ENCODE measurements around the gene BOLL.
"Not testable (repeated sequence)": the region's sequence is repeated elsewhere in the genome, so short reads cannot be mapped to it uniquely, and the experiment has no call there.

The BOLL gene

DNA sequence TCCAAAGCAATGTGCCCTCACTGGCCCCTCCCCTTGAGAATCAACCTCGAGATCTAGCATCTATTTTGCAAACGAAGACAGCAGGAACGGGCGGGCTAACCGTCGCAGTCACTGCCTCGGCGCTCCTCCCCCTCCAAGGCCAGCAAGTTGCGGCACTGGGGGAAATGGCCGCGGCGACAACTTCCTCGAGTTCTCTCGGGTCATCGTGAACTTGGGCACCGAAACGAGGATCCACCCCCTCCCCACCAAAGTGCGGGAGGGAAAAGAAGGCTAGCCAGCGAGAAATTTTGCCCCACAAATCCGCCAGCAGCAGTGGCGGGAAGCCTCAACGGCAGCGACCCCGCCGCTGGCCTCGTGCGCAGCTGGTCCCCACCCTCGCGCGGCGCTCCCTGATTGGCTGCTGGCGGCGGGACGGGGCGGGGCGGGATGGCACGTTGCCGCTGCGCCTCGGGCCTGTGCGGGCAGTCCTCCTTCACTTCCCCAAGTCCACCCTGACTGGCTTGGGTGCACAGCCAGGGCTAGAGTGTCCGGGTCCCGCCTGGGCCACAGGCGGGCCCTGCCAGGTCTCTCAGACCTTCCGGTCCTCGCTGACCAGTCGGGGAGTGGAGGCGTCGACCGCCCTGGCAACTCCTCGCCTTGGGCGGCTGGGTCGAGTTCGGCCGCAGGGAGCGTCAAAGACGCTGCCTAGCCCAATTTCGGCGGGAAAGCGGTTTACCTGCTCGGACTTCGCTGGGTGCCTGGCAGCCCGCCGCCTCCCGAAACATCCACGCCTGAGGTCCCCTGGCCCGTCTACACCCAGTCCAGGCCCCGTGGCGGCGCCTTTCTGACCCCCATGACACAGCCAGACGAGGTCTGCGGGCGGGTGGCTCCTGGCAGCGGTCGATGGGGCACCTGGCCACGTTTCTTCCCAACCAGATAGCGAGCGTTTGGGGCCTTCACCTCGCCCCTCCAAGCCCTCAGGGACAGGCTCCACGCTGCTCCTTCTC lies at the start of gene BOLL:
Gene BOLL, minus strand, starts transcription at position 364 of the 986 bp plus-strand sequence. CDS start 3,469 bp downstream, outside the sequence.
- DNase-seq = no peak

GRCh38 chr2:197834771-197835170 lies 49.7 kb upstream of the BOLL start:
- DNase-seq = not testable (repeated sequence)

- no peak for DNase-seq
Observed at GRCh38 chr2:197828464-197829135, 43.5 kb upstream of the BOLL start.

DNA sequence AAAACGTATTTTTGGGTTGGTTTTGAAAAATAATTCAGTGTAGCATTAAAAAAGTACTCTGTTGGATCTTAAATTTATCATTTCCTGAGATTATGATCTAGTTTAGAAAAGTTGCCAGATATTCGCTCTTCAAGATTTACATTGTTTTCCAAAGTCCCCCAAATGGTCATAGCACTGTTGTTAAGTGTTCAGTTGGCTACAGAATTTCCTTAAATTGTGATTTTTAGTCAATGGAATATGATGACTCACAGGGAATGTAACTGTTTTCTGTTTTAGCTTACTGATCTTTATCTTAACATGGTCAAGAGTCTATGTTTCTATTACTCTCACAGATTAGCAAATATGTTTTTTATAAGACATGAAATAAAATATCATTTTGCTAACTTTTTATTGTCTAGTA lies 42.5 kb upstream of the BOLL start:
- DNase-seq = no peak

DNA sequence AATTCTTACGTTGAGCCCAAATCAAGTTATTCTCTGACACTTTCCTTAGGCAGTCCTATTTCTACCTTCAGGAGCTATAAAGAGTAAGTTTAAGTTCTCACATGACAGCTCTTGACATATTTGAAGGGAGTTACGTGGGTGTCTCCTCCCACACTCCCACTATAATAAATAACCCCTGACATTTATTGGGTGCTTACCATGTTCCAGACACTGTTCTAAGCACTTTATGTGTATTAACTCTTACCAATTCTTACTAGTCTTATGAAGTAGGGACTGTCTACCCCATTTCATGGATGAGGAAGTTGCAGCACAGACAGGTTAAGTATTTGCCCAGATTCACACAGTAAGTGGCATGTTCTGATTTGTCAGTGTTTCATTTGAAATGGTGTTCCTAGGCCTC lies 37.2 kb upstream of the BOLL start:
- no peak for DNase-seq

DNA sequence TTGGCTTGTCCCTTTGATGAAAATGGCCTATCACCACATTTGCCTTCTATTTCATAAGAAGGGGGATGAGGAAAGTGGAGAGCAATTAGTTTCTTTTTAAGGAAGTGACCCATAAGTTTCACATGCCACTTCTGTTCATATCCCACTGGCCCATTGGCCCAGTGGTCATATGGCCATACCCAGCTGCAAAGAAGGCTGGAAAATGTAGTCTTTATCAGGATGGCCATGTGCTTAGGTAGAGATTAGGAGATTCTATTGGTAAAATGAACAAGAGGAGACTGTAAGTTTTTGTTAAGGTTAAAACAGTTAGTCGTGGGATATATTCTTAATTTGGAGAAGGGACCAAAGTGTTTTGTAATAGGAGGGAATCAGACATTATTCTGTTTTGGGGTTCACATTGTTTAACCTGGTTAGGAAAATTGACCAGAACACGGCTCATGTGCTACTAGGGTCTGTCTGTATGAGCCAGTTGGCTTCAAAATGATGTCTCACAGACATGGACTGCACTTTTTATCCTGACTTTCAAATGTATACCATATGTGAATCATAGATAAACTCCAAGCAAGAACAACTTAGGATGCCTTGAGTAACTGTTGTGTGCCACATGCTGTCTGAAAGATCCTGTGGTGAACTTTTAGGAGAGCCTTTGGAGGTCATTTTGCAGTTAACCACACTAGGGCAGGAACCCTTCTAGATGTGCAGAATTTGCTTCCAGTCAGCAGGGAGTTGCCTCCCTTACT lies 36.6 kb upstream of the BOLL start:
- no peak for DNase-seq

- no peak for DNase-seq
Observed at GRCh38 chr2:197814526-197814925, 29.4 kb upstream of the BOLL start.

GRCh38 chr2:197813093-197813787 lies 28.1 kb upstream of the BOLL start:
- DNase-seq = peak; percentile 17

- no peak for DNase-seq
Observed at GRCh38 chr2:197810491-197810890, 25.4 kb upstream of the BOLL start.

GRCh38 chr2:197810016-197810415 lies 24.9 kb upstream of the BOLL start:
- DNase-seq = no peak

DNA sequence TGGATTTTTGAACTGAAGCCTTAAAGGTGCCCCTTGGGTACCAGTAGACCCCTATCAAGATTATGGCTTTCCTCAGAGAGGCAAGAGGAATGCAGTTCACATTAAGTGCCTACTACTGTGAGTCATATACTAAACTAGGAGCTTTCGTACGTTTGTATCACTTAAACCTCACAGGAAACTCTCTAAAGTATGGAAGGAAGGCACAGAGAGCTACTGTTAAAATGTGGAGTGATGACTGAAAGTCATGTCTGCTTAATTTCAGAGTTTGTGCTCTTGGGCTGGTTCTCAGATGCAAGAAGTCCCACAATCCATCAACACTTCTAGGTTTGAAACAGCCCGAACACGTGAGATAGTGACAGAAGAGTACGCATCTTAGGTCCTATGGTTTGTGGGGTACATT lies 23.9 kb upstream of the BOLL start:
- DNase-seq = no peak

GRCh38 chr2:197805715-197806633 lies 20.9 kb upstream of the BOLL start:
- no peak for DNase-seq

DNA sequence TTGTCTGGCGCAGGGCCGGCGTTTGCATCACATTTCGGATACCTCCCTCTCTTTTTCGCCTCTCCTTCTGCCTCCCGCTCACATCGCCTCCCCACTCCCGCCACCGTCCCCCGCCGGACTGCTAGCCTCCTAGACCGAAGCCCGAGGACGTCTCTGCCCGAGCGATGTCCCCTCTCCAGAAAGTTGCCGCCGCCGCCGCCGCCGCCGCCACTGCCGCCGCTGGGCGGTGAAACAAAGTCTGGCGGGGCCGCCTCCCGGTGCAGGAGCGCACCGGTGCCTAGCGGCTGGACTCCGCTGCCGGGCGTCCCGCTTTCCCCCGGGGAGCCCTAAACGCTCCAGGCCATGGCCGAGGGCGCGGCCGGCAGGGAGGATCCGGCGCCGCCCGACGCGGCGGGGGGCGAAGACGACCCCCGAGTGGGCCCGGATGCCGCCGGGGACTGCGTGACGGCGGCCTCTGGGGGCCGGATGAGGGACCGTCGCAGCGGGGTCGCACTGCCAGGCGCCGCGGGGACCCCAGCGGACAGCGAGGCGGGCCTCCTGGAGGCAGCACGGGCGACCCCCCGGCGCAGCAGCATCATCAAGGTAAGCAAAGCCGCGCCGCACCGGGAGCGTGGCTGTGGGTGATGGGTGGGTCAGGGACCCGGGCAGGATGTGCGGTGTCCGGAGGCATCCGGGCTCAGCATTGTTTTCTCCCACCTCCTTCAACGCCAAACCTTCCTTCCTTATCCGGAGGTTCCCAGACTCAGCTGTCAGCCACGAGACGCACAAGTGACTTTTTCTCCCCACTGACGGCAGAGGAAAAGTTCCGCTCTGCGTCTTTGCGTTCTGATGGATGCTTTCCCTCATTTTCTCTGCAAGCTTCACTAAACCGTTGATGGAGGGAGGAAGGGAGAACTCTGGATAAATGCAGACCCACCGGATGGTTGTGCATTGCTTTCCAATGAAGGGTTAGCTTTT lies 19.9 kb upstream of the BOLL start:
- DNase-seq = peak; percentile 30

GRCh38 chr2:197804049-197804757 lies 19.1 kb upstream of the BOLL start, which contains the start of gene PLCL1:
Gene PLCL1, plus strand, starts transcription at chr2:197804593.
- peak; percentile 93 for DNase-seq

- DNase-seq = peak; percentile 68
Observed at GRCh38 chr2:197803033-197803444, 17.9 kb upstream of the BOLL start.

DNA sequence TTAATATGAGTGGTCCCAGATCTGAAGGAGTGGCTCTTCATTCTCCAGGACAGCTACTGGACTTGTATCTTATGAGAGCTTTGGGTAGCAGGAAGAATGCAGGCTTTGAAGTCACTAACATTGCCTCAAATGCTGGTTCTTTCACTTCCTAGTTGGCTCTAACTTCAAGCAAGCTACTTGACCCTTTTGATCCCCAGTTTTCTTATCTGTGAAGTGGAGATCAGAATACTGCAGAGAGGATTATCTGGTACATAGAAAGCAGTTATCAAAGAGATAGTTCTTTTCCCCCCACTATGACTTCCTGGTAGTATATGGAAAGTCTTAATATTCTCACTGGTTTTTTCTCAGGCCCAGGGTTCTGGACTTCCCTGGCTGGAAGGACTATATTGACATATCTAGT lies 15.9 kb upstream of the BOLL start:
- no peak for DNase-seq

GRCh38 chr2:197800091-197800490 lies 15.0 kb upstream of the BOLL start:
- no peak for DNase-seq

DNA sequence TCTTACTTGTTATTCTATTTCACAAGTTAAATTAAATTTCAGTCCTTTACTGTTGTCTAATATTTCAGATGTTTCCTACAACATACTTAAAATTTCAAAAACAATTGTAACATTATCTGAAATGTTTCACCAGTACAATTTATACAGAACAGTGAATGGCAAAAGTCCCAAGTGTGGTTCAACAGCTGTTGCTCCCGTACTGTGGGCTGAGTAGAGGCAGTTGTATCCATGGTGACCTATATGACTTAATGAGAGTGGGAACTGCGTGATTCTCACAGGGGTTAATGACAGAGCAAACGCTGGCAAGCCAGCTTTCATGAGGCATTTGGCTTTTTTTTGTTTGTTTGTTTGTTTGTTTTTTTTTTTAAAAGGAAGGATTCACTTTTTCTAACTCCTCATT lies 13.9 kb upstream of the BOLL start:
- no peak for DNase-seq

- no peak for DNase-seq
Observed at GRCh38 chr2:197798187-197798586, 13.1 kb upstream of the BOLL start.

GRCh38 chr2:197795277-197795676 lies 10.2 kb upstream of the BOLL start:
- no peak for DNase-seq
